H9 (cell line): Measurements from ENCODE around the gene PLSCR4. TPM values are rescaled to one million over a fixed set of nuclear protein-coding genes. Genes with fewer than 3 reads are reported as not detected.

ENCODE experiments used
- DNase-seq: peaks from one replicate; pipeline ENCODE4 v3.0.0-alpha.2; 2017
- H2AFZ ChIP-seq: one replicate; pipeline ENCODE4 v1.6.1; 2013; ENCODE audit warnings: mild to moderate bottlenecking, low read length, control low read depth, moderate library complexity
- H2AK5ac ChIP-seq: 2 replicates; pipeline ENCODE4 v1.6.1; 2013; ENCODE audit warnings: low read length, control low read depth, mixed read lengths; ENCODE audit not compliant: insufficient read length
- H2BK120ac ChIP-seq: one replicate; pipeline ENCODE4 v1.6.1; 2013; ENCODE audit warnings: low read depth, mild to moderate bottlenecking, low read length, control low read depth, inconsistent platforms; ENCODE audit not compliant: poor library complexity, severe bottlenecking
- H2BK12ac ChIP-seq: 2 replicates; pipeline ENCODE4 v1.6.1; 2013; ENCODE audit warnings: low read length, control low read depth, mixed read lengths, low read depth; ENCODE audit not compliant: insufficient read length
- H2BK15ac ChIP-seq: 2 replicates; pipeline ENCODE4 v1.6.1; 2013; ENCODE audit warnings: low read depth, low read length, control low read depth
- H2BK20ac ChIP-seq: one replicate; pipeline ENCODE4 v1.6.1; 2013; ENCODE audit warnings: low read depth, mild to moderate bottlenecking, low read length, control low read depth, inconsistent platforms; ENCODE audit not compliant: poor library complexity, severe bottlenecking
- H2BK5ac ChIP-seq: 2 replicates; pipeline ENCODE4 v1.6.1; 2013; ENCODE audit warnings: low read length, control low read depth, mixed read lengths; ENCODE audit not compliant: insufficient read length
- H3K14ac ChIP-seq: 2 replicates; pipeline ENCODE4 v1.6.1; 2013; ENCODE audit warnings: low read length, control low read depth; ENCODE audit not compliant: insufficient read depth
- H3K18ac ChIP-seq: 2 replicates; pipeline ENCODE4 v1.6.1; 2013; ENCODE audit warnings: low read depth, mild to moderate bottlenecking, mixed read lengths, low read length, control low read depth; ENCODE audit not compliant: insufficient read length
- H3K23ac ChIP-seq: 2 replicates; pipeline ENCODE4 v1.6.1; 2013; ENCODE audit warnings: low read length, control low read depth, mixed read lengths, low read depth; ENCODE audit not compliant: insufficient read length
- H3K23me2 ChIP-seq: 2 replicates; pipeline ENCODE4 v1.6.1; 2013; ENCODE audit warnings: low read depth, mild to moderate bottlenecking, mixed read lengths, low read length, control low read depth; ENCODE audit not compliant: insufficient read length, poor library complexity, severe bottlenecking
- H3K27ac ChIP-seq: 2 replicates; pipeline ENCODE4 v1.5.1; 2013; ENCODE audit warnings: low read length, control low read depth, mixed read lengths, low read depth; ENCODE audit not compliant: insufficient read length
- H3K27me3 ChIP-seq: 2 replicates; pipeline ENCODE4 v1.6.1; 2013; ENCODE audit warnings: low read length, control low read depth, inconsistent platforms; ENCODE audit not compliant: insufficient read depth
- H3K4ac ChIP-seq: 2 replicates; pipeline ENCODE4 v1.6.1; 2013; ENCODE audit warnings: low read depth, mild to moderate bottlenecking, control low read depth, inconsistent platforms, low read length, moderate library complexity
- H3K4me1 ChIP-seq: 2 replicates; pipeline ENCODE4 v1.6.1; 2013; ENCODE audit warnings: low read length, control low read depth, inconsistent platforms; ENCODE audit not compliant: insufficient read depth
- H3K4me2 ChIP-seq: 2 replicates; pipeline ENCODE4 v1.6.1; 2013; ENCODE audit warnings: low read length, control low read depth, mixed read lengths; ENCODE audit not compliant: insufficient read length, insufficient read depth
- H3K56ac ChIP-seq: 2 replicates; pipeline ENCODE4 v1.6.1; 2013; ENCODE audit warnings: low read depth, mild to moderate bottlenecking, mixed read lengths, low read length, control low read depth; ENCODE audit not compliant: insufficient read length
- H3K79me1 ChIP-seq: 2 replicates; pipeline ENCODE4 v1.6.1; 2013; ENCODE audit warnings: low read depth, mild to moderate bottlenecking, moderate library complexity, low read length, control low read depth, inconsistent platforms; ENCODE audit not compliant: insufficient read depth, poor library complexity, severe bottlenecking
- H3K79me2 ChIP-seq: 2 replicates; pipeline ENCODE4 v1.6.1; 2013; ENCODE audit warnings: low read length, control low read depth, inconsistent platforms; ENCODE audit not compliant: insufficient read depth
- H3K9ac ChIP-seq: 2 replicates; pipeline ENCODE4 v1.6.1; 2013; ENCODE audit warnings: low read length, control low read depth, mixed read lengths; ENCODE audit not compliant: insufficient read length; ENCODE audit errors: extremely low read depth
- H3K9me3 ChIP-seq: one replicate; pipeline ENCODE4 v1.6.1; 2013; ENCODE audit warnings: low read depth, low read length, inconsistent platforms; ENCODE audit not compliant: control insufficient read depth
- H3T11ph ChIP-seq: one replicate; pipeline ENCODE4 v1.6.1; 2013; ENCODE audit warnings: mild to moderate bottlenecking, low read length, control low read depth, inconsistent platforms
- H4K20me1 ChIP-seq: one replicate; pipeline ENCODE4 v1.6.1; 2013; ENCODE audit not compliant: control insufficient read depth, insufficient read length, insufficient read depth
- H4K5ac ChIP-seq: 2 replicates; pipeline ENCODE4 v1.6.1; 2013; ENCODE audit warnings: low read depth, mild to moderate bottlenecking, mixed read lengths, low read length, control low read depth; ENCODE audit not compliant: insufficient read length
- H4K8ac ChIP-seq: replicated peaks from 2 replicates; pipeline ENCODE4 v1.6.1; 2013; ENCODE audit warnings: low read length, control low read depth, mixed read lengths, low read depth; ENCODE audit not compliant: insufficient read length
- H4K91ac ChIP-seq: 2 replicates; pipeline ENCODE4 v1.6.1; 2013; ENCODE audit warnings: low read depth, mild to moderate bottlenecking, moderate library complexity, mixed read lengths, low read length, control low read depth; ENCODE audit not compliant: insufficient read length
- H3K27ac Mint-ChIP-seq, 3 experiments: 2 replicates in 2 of 3; 3 replicates in 1 of 3; pipeline ENCODE4 v1.8.0; 2020 to 2021; ENCODE audit warnings: mixed read lengths in 3 of 3, mild to moderate bottlenecking in 1 of 3, moderate library complexity in 1 of 3
- H3K27me3 Mint-ChIP-seq: 2 replicates; pipeline ENCODE4 v1.8.0; 2021; ENCODE audit warnings: low read depth, mild to moderate bottlenecking, moderate library complexity, mixed read lengths
- H3K36me3 Mint-ChIP-seq, 3 experiments: 2 replicates in 2 of 3; 3 replicates in 1 of 3; pipeline ENCODE4 v1.8.0; 2020 to 2021; ENCODE audit warnings: low read depth in 3 of 3, mixed read lengths in 3 of 3; ENCODE audit not compliant: insufficient read depth in 1 of 3
- H3K4me1 Mint-ChIP-seq, 2 experiments: 2 replicates each; pipeline ENCODE4 v1.8.0; 2020; ENCODE audit warnings: mixed read lengths in 2 of 2
- H3K4me3 Mint-ChIP-seq, 2 experiments: 2 replicates in 1 of 2; 3 replicates in 1 of 2; pipeline ENCODE4 v1.8.0; 2020 to 2021; ENCODE audit warnings: mild to moderate bottlenecking in 2 of 2, mixed read lengths in 2 of 2, moderate library complexity in 1 of 2
- H3K9me3 Mint-ChIP-seq, 2 experiments: 2 replicates in 1 of 2; 3 replicates in 1 of 2; pipeline ENCODE4 v1.8.0; 2020; ENCODE audit warnings: mild to moderate bottlenecking in 2 of 2, mixed read lengths in 2 of 2, moderate library complexity in 1 of 2
- CTCF ChIP-seq: fragments of 200-600 bp; sonication (generic); conservative IDR thresholded peaks from 3 replicates; pipeline ENCODE4 v1.8.0; 2021; ENCODE audit warnings: antibody characterized with exemption, mild to moderate bottlenecking
- WGBS: extraction: QIAGEN DNeasy Blood & Tissue Kit; methylation state at CpG from one replicate; pipeline ENCODE4 v1.1.7; 2013; ENCODE audit warnings: missing lambda C conversion rate, low lambda C conversion rate, mixed read lengths; ENCODE audit not compliant: insufficient read length; ENCODE audit errors: extremely low coverage; 5-methylcytosine and 5-hydroxymethylcytosine counted together
- total RNA-seq: library from RNA; stranded (reverse); gene quantifications from 2 replicates; pipeline ENCODE4 v1.2.1, GENCODE V29; 2021

PLSCR4 gene
- total RNA-seq, 1 experiment from 2014 or later, result 1.2 TPM

DNA sequence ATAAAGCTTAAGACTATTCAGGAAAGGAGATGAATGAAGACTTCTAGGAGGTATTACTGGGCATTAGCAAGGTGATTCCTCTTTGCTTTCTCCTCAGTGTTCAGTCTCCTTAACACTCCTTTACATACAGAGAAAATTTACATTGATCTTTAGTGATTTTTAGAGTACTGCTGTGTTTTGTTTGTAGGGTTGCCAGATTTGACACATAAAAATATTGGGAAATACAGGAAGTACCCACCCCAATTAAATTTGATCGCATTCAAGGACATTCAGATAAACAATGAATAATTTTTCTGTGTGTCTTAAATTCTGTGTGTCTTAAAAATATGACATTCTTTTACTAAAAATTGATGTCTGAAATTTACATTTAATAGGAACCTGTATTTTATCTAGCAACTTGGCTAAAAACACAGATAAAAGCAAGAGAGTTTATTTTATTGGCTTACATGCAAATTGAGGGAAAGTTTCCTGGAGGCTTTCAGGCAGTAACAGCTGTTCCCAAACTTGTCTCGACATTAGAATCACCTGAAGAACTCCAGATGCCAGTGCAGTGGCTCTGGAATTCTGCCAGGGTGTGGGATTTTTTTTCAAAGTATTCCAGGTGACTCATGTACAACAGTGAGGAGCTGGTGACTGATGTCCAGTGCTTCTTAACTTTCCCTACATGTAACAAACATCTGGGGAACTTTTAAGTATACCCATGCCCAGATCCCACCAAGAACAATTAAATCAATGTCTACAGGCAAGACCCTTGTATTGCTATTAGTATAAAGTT lies 66.5 kb downstream of the PLSCR4 start:
- Histone ChIP-seq H3K23me2 (no peaks in the 10 kb centered on the region), H3K4me1 (no peaks in the 10 kb centered on the region), H2AK5ac (no peak overlapping the region), H3K4ac (no peak overlapping the region), H3K18ac (no peak overlapping the region), H2BK12ac (no peak overlapping the region), H2BK120ac (no peak overlapping the region), H3K4me2 (no peak overlapping the region), H2BK5ac (no peak overlapping the region), H4K91ac (no peak overlapping the region), H2AFZ (no peak overlapping the region), H3K9me3 (no peaks in the 10 kb centered on the region), H2BK20ac (no peak overlapping the region), H3K56ac (no peak overlapping the region), H4K5ac (no peak overlapping the region), H3K9ac (no peak overlapping the region), H3K27ac (no peak overlapping the region), H3K14ac (no peak overlapping the region), H4K8ac (no peak overlapping the region), H3K79me2 (no peaks in the 10 kb centered on the region), H4K20me1 (no peaks in the 10 kb centered on the region), H3K79me1 (no peaks in the 10 kb centered on the region), H3T11ph (no peak overlapping the region), H2BK15ac (no peak overlapping the region), H3K23ac (no peak overlapping the region), H3K27me3 (no peaks in the 10 kb centered on the region)
- DNase-seq, result no peak
- Mint-ChIP-seq H3K27me3 (no peaks in the 10 kb centered on the region), H3K36me3 (no peaks in the 10 kb centered on the region), H3K27ac (no peak overlapping the region), H3K9me3 (no peaks in the 10 kb centered on the region; a peak in 1 of 5 replicates), H3K4me3 (no peak overlapping the region), H3K4me1 (peaks cover under 1% of the 10 kb centered on the region in 2 experiments; a peak in 2 of 4 replicates)
- no CpG with 5 or more reads among the region's 2 CpGs for WGBS
- no peak for TF ChIP-seq CTCF
